Activated T-helper 2 cell treated with anti-CD3 and anti-CD28 coated beads, Interferon-gamma antibody, Interleukin-2, Interleukin-4, amounts not matched to agents 10 μg/mL and 5 μg/mL and 100 μg/mL, durations not matched to agents 14 hours and 24 hours and 36 hours (primary cell): Measurements from ENCODE around the gene PGAM2. TPM values are rescaled to one million over a fixed set of nuclear protein-coding genes. Genes with fewer than 3 reads are reported as not detected.

Experiments
- DNase-seq: peaks from one replicate; pipeline ENCODE4 v3.0.0; 2021; ENCODE audit warnings: low spot score
- H3K27ac Mint-ChIP-seq: one replicate; pipeline ENCODE4 v1.8.0; 2021; ENCODE audit warnings: mixed read lengths
- H3K27me3 Mint-ChIP-seq: one replicate; pipeline ENCODE4 v1.8.0; 2021; ENCODE audit warnings: low read depth, mixed read lengths
- H3K36me3 Mint-ChIP-seq: one replicate; pipeline ENCODE4 v1.8.0; 2021; ENCODE audit warnings: low read depth, mixed read lengths
- H3K4me1 Mint-ChIP-seq: one replicate; pipeline ENCODE4 v1.8.0; 2021; ENCODE audit warnings: low read depth, mixed read lengths
- H3K4me3 Mint-ChIP-seq: one replicate; pipeline ENCODE4 v1.8.0; 2021; ENCODE audit warnings: low read depth, mild to moderate bottlenecking, moderate library complexity, mixed read lengths
- H3K9me3 Mint-ChIP-seq: one replicate; pipeline ENCODE4 v1.8.0; 2021; ENCODE audit warnings: mixed read lengths
- intact Hi-C: fragments of 100-400 bp; cut with micrococcal nuclease; formaldehyde crosslinking; loops from one replicate; pipeline ENCODE4 v1.15.1; 2023
- total RNA-seq: library from RNA; stranded (reverse); gene quantifications from 2 replicates; pipeline ENCODE4 v1.2.3, GENCODE V29; 2022

The PGAM2 gene
- total RNA-seq, 1 donor from 2014 or later: 0.73 TPM

DNA sequence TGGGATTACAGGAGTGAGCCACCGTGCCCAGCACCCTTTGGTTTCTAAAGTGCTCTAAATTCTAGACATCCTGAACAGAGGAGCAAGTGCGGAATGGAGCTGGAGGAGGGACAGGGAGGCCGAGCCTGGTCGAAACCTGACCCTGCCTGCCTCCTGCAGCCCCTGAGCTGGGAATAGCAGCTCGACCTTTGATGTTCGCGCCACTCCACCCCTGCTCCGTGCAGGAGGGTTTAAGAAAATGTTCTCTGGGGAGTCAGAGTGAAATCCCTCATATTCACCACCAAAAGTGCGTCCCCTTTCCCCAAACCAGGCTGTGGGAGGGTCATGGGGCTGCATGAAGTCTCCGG is 1.8 kb downstream of the PGAM2 start:
- Mint-ChIP-seq H3K4me1 (peaks cover 9% of the 10 kb centered on the region), H3K36me3 (peaks cover 28% of the 10 kb centered on the region), H3K27ac (no peak overlapping the region), H3K9me3 (no peaks in the 10 kb centered on the region), H3K4me3 (no peak overlapping the region), H3K27me3 (no peaks in the 10 kb centered on the region)
- DNase-seq: no peak
- intact Hi-C loops: no loop called here

DNA sequence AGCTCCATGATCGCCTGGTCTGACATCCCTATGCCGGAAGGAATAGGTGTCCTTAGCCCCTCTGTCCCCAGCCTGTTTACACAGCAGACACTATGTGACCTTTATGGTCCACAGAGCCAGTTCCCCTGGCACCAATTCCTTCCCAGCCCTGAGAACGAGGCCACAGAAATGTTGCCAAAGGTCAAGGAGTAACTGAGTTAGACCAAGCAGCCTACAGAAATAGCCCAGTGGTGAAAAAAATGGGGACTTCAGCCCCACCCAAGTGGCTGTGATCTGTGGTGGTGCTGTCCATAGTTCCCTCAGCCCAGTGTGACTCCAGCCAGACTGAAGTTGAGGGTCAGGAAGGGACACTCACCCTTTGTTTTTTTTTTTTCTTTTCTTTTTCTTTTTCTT is 2.5 kb downstream of the PGAM2 start:
- Mint-ChIP-seq H3K9me3 (no peaks in the 10 kb centered on the region), H3K4me3 (no peak overlapping the region), H3K27me3 (no peaks in the 10 kb centered on the region), H3K36me3 (peaks cover 34% of the 10 kb centered on the region), H3K4me1 (peaks cover 5% of the 10 kb centered on the region), H3K27ac (no peak overlapping the region)
- DNase-seq: no peak
- intact Hi-C loops: no loop called here

DNA sequence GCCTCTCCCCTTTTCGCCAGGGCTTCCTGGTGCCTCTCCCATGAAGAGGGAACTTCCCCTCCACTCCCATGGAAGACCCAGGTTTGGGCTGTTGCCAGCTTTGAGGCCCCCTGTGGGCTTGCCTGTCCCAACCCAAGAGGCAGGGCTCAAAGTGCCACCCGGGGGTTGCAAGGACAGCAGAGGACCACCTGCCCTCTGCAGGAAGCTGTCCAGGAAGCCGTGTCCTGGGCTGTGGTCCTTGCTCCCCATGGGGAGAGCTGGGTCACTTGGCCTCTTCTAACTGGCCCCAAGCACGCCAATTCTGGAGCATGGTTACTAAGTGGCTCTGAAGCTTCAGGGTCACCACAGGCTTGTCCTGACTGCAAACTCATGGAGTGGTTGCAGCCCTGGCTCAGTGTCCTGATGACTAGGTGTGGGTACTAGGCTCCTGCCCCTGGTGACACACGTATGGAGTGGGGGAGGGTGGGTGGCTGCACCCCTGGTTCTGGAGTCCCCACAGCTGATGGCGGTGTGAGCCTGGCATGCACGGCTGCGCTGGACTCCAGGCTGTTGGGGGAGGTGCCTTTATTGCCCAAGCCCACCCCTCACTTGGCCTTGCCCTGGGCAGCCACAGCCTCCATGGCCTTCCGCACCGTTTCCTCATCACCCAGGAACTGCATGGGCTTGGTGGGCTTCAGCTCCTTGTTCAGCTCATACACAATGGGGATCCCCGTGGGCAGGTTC is 3.0 kb downstream of the PGAM2 start:
- Mint-ChIP-seq H3K27ac (no peak overlapping the region), H3K36me3 (peaks cover 39% of the 10 kb centered on the region), H3K4me1 (peaks cover 5% of the 10 kb centered on the region), H3K4me3 (no peak overlapping the region), H3K27me3 (no peaks in the 10 kb centered on the region), H3K9me3 (no peaks in the 10 kb centered on the region)
- intact Hi-C loops: no loop called here
- no peak for DNase-seq

DNA sequence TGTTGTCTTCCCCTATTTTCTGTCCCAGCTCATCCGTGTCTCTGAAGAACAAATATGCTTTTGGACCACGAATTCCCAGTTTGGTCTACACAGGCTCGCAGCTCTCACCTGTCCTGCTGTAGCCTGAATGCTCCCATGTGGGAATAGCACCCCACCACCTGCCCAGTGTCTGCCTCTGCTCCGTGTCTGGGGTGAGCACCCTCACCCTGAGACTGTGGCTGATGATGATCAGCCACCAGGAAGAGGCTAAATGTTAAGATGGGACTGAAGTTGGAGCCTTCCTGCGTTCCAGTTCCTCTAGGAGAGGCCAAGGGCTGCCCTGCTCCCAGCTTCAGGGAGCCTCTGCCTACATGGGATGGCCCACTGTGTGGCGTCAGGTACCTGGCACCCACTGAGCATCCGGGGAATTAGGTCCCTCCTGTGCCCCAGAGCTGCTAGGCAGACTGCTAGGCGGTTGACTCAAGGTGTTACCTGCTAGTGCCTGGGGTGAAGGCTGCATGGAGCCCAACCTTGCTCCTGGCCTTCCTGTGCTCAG is 3.7 kb downstream of the PGAM2 start:
- Mint-ChIP-seq H3K9me3 (no peaks in the 10 kb centered on the region), H3K36me3 (peaks cover 45% of the 10 kb centered on the region), H3K27me3 (no peaks in the 10 kb centered on the region), H3K4me3 (no peak overlapping the region), H3K4me1 (peaks cover 4% of the 10 kb centered on the region), H3K27ac (no peak overlapping the region)
- intact Hi-C loops: no loop called here
- no peak for DNase-seq

DNA sequence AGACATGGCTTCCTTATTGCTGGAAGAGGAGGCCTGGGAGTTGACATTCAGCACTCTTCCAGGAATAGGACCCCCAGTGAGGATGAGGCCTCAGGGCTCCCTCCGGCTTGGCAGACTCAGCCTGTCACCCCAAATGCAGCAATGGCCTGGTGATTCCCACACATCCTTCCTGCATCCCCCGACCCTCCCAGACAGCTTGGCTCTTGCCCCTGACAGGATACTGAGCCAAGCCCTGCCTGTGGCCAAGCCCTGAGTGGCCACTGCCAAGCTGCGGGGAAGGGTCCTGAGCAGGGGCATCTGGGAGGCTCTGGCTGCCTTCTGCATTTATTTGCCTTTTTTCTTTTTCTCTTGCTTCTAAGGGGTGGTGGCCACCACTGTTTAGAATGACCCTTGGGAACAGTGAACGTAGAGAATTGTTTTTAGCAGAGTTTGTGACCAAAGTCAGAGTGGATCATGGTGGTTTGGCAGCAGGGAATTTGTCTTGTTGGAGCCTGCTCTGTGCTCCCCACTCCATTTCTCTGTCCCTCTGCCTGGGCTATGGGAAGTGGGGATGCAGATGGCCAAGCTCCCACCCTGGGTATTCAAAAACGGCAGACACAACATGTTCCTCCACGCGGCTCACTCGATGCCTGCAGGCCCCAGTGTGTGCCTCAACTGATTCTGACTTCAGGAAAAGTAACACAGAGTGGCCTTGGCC is 4.3 kb downstream of the PGAM2 start:
- DNase-seq: no peak
- Mint-ChIP-seq H3K27ac (no peak overlapping the region), H3K4me3 (no peak overlapping the region), H3K4me1 (peaks cover 4% of the 10 kb centered on the region), H3K27me3 (no peaks in the 10 kb centered on the region), H3K36me3 (peaks cover 51% of the 10 kb centered on the region), H3K9me3 (no peaks in the 10 kb centered on the region)
- intact Hi-C loops: no loop called here

DNA sequence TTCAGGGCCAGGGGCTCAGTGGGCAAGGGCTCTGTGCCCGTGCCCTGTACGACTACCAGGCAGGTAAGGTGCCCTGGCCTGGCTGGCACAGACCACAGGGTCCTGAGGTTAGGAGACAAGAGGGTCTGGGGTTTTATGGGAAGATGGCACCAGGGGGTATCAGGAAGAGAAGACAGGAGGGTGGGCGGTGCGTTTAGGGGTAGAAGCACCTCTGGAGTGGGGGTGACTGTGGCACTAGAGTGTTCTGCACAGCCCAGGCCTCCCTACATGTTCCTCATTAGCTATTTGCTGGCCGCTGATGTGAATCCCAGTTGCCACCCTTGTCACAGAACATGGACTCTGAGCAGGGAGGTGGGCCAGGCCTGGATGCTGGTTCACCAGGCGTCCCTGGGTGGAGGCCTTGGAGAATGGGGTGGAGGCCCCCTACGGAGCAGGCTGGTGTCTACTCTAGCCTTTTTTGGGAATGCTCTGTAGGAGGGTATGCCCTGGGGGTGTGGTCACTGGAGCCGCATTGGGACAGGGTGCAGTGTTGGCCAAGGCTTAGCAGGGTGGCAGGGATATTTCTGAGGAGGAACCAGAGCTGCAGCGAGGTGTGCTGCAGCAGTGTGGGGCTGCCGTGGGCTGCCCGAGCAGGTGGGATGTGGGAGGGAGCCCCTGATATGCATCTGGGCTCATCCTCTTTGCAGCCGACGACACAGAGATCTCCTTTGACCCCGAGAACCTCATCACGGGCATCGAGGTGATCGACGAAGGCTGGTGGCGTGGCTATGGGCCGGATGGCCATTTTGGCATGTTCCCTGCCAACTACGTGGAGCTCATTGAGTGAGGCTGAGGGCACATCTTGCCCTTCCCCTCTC is 5.0 kb downstream of the PGAM2 start:
- Mint-ChIP-seq H3K4me1 (no peaks in the 10 kb centered on the region), H3K9me3 (no peaks in the 10 kb centered on the region), H3K27me3 (no peaks in the 10 kb centered on the region), H3K4me3 (no peak overlapping the region), H3K36me3 (peaks cover 59% of the 10 kb centered on the region), H3K27ac (peak overlapping the region; percentile 33)
- intact Hi-C loops: no loop called here
- no peak for DNase-seq

DNA sequence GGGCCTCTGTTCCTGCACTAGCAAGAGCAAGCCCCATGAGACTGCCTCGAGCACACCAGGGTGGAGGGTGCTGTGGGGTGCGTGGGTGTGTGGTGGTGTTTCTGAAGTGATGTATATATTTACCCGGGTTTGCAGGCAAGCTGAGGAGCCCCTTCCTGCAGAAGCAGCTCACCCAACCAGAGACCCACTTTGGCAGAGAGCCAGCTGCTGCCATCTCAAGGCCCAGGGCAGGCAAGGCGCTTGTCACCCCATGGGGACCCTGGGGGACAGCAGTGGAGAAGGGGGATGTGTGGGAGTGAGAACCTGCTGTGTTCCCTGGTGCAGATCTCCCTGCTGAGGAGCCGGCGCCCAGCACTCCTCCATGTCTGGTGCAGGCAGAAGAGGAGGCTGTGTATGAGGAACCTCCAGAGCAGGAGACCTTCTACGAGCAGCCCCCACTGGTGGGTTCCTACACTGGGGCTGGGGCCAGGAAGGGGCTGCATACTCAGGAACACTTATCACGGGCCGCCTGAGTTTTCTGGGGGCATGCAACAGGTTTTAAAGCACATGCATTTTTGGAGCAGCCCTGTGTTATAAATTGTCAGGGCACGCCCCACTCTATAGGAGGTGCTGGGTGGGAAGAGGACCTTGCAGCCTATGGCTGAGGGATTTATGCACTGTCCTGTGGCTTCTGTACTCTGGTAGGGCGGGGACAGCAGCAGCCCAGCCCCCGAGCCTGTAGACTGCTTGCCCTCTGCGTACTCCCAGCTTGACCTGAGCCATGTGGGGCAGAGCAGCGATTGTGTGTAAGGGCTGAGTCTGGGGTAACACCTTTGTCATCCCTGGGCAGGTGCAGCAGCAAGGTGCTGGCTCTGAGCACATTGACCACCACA is 5.9 kb downstream of the PGAM2 start:
- no peak for DNase-seq
- no peaks in the 10 kb centered on the region for H3K27me3 Mint-ChIP-seq
- H3K9me3 Mint-ChIP-seq: no peaks in the 10 kb centered on the region
- H3K36me3 Mint-ChIP-seq: peaks cover 63% of the 10 kb centered on the region
- H3K4me1 Mint-ChIP-seq: no peaks in the 10 kb centered on the region
- peak overlapping the region; percentile 33 for H3K27ac Mint-ChIP-seq
- no peak overlapping the region for H3K4me3 Mint-ChIP-seq
- intact Hi-C loops: no loop called here

DNA sequence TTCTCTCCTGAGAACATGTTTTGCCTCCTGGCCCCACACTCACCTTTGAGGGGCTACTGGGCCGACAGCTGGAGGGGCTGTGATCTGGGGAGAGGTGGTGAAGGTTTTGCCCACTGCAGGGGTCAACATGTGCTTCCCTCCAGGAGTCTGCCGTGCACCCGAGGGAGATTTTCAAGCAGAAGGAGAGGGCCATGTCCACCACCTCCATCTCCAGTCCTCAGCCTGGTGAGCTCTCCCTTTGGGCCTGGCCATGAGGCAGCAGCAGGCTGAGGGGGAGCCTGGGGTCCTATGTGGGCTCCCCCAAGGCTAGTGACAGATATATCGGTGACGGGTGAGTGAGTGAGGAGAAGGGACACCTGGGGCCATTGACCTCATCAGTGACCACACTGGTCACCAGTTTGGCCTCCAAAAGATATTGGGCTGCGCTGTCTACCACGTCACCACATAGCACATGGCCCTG is 6.6 kb downstream of the PGAM2 start:
- no peak for DNase-seq
- intact Hi-C loops: no loop called here
- no peaks in the 10 kb centered on the region for H3K27me3 Mint-ChIP-seq
- H3K27ac Mint-ChIP-seq: no peak overlapping the region
- no peaks in the 10 kb centered on the region for H3K4me1 Mint-ChIP-seq
- no peak overlapping the region for H3K4me3 Mint-ChIP-seq
- no peaks in the 10 kb centered on the region for H3K9me3 Mint-ChIP-seq
- peaks cover 63% of the 10 kb centered on the region for H3K36me3 Mint-ChIP-seq

DNA sequence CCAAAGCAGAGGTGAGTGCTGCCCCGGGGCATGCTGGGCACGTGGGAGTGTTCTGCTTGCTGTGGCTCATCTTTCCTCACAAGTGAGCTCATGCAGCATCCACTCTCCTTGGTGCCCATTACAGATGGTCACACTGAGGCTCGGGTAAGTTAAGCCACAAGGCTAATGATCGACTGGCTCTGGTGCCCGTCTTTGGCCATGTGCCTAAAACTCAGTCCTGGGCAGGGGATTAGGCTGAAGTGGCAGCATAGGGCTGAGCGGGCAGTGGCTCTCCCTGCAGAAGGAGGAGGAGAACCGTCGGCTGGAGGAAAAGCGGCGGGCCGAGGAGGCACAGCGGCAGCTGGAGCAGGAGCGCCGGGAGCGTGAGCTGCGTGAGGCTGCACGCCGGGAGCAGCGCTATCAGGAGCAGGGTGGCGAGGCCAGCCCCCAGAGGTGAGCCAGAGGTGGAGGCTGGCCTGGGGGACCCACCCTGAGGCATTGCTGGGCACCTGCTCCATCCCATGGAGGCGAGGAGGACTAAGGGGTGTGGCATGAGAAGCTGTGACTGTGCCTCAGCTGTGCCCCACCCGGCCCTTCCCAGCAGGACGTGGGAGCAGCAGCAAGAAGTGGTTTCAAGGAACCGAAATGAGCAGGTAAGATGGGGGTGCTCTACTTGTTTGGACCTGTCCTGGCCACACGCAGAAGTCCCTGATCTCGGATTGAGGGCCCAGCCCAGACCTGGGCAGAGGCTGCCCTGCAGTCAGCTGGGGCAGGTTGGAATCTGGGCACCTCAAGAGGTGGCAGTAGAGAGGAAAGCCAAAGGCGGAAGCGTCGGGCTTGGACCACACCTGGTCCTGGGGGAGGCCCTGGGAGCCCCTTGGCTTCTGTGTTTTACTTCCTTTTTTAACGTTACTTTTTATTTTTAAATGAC is 7.3 kb downstream of the PGAM2 start:
- no peak overlapping the region for H3K4me3 Mint-ChIP-seq
- no peak for DNase-seq
- no peaks in the 10 kb centered on the region for H3K27me3 Mint-ChIP-seq
- H3K9me3 Mint-ChIP-seq: no peaks in the 10 kb centered on the region
- peaks cover 62% of the 10 kb centered on the region for H3K36me3 Mint-ChIP-seq
- intact Hi-C loops: no loop called here
- no peak overlapping the region for H3K27ac Mint-ChIP-seq
- H3K4me1 Mint-ChIP-seq: no peaks in the 10 kb centered on the region

DNA sequence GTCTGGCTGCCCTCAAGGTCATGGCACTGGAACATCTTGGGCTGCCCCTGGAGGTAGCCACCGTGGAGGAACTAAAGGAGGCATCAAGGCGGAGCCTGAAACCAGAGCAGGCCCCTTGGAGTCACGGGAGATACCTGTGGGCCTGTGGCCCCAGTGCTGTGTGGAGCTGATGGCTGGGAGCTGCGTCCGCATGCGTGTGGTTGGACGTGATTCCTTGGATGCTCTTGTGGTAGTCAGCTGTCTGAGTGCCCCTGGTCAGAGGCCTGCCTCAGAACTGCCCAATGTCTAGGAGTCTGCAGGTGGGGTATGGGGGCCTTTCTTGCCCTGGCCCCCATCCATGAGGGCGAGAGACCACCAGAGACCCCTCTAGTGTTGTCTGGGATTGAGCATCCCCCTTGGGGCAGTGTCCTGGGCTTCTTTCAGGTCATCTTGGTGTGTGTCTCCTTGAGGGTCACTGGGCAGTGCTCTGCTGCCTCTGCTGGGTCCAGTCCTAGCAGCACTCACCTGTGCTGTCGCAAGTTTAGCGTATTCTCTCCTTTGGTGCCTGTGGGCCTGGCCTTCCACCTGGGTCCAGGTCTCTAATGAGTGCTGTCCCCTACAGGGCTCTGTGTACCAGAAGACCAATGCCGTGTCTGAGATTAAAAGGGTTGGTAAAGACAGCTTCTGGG is 8.1 kb downstream of the PGAM2 start:
- Mint-ChIP-seq H3K36me3 (peaks cover 69% of the 10 kb centered on the region), H3K9me3 (no peaks in the 10 kb centered on the region), H3K27ac (no peak overlapping the region), H3K4me1 (no peaks in the 10 kb centered on the region), H3K4me3 (no peak overlapping the region), H3K27me3 (no peaks in the 10 kb centered on the region)
- intact Hi-C loops: no loop called here
- no peak for DNase-seq

DNA sequence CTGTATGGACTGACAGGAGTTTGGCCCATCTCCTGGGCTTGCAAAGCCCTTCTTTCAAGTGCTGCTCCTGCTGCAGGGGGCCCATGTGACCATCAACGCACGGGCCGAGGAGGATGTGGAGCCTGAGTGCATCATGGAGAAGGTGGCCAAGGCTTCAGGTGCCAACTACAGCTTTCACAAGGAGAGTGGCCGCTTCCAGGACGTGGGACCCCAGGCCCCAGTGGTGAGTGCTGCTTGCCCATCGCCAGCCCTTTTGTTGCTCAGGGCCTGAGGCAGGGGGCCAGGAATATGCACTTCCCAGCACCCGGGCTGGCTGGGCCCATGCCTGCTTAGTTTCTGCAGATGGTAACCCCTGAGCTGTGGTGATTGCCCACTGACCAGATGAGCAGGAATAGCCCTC is 8.7 kb downstream of the PGAM2 start:
- Mint-ChIP-seq H3K36me3 (peaks cover 71% of the 10 kb centered on the region), H3K27me3 (no peaks in the 10 kb centered on the region), H3K9me3 (no peaks in the 10 kb centered on the region), H3K27ac (no peak overlapping the region), H3K4me1 (no peaks in the 10 kb centered on the region), H3K4me3 (no peak overlapping the region)
- intact Hi-C loops: no loop called here
- DNase-seq: no peak
